SK-N-SH treated with all-trans-retinoic acid at 6 μM for 48 hours (cell line): Measurements from ENCODE around the gene SNX17.
A peak's percentile ranks its signal among the peaks of the same experiment; 100 is the strongest.

Source experiments
- ATAC-seq: fragments of 200-7000 bp; cut with Tn5 transposase; 3 replicates; pipeline ENCODE4 v1.9.1; 2020; ENCODE audit warnings: mild to moderate bottlenecking, moderate library complexity
- ARNTL ChIP-seq: fragments of 450-650 bp; formaldehyde crosslinking; IDR thresholded peaks from 2 replicates; pipeline ENCODE4 v1.5.0; 2020; ENCODE audit warnings: low read depth, mild to moderate bottlenecking, moderate library complexity, borderline replicate concordance
- CREB5 ChIP-seq: fragments of 250-450 bp; sonication (Bioruptor Pico); IDR thresholded peaks from 2 replicates; pipeline ENCODE4 v1.5.1; 2020; ENCODE audit warnings: low read depth, mild to moderate bottlenecking, moderate library complexity
- CSRNP3 ChIP-seq: fragments of 250-450 bp; sonication (Bioruptor Pico); IDR thresholded peaks from 2 replicates; pipeline ENCODE4 v1.5.1; 2021; ENCODE audit warnings: mild to moderate bottlenecking, moderate library complexity
- ESRRG ChIP-seq: fragments of 250-450 bp; sonication (Bioruptor Pico); IDR thresholded peaks from 2 replicates; pipeline ENCODE4 v1.6.1; 2021; ENCODE audit warnings: mild to moderate bottlenecking
- ISL1 ChIP-seq: fragments of 250-450 bp; sonication (Bioruptor Pico); IDR thresholded peaks from 2 replicates; pipeline ENCODE4 v2.1.2; 2022; ENCODE audit warnings: mild to moderate bottlenecking, moderate library complexity
- OSR1 ChIP-seq: fragments of 250-450 bp; sonication (Bioruptor Pico); IDR thresholded peaks from 2 replicates; pipeline ENCODE4 v1.8.0; 2022; ENCODE audit warnings: moderate library complexity, mild to moderate bottlenecking, inconsistent platforms
- PATZ1 ChIP-seq: fragments of 250-450 bp; sonication (Bioruptor Pico); IDR thresholded peaks from 2 replicates; pipeline ENCODE4 v1.8.0; 2020; ENCODE audit warnings: mild to moderate bottlenecking, moderate library complexity, borderline replicate concordance
- POU6F1 ChIP-seq: fragments of 250-450 bp; sonication (Bioruptor Pico); IDR thresholded peaks from 2 replicates; pipeline ENCODE4 v1.8.0; 2021; ENCODE audit warnings: low read depth, mild to moderate bottlenecking, moderate library complexity, borderline replicate concordance
- PPARA ChIP-seq: fragments of 250-450 bp; sonication (Bioruptor Pico); IDR thresholded peaks from 2 replicates; pipeline ENCODE4 v1.5.0; 2020; ENCODE audit warnings: mild to moderate bottlenecking, borderline replicate concordance
- SNAI2 ChIP-seq: fragments of 250-450 bp; sonication (Bioruptor Pico); IDR thresholded peaks from 2 replicates; pipeline ENCODE4 v1.5.0; 2020; ENCODE audit warnings: mild to moderate bottlenecking, moderate library complexity
- TCF4 ChIP-seq: fragments of 250-450 bp; sonication (Bioruptor Pico); IDR thresholded peaks from 2 replicates; pipeline ENCODE4 v1.8.0; 2021; ENCODE audit warnings: mild to moderate bottlenecking, moderate library complexity, borderline replicate concordance
- TOX ChIP-seq: fragments of 250-450 bp; sonication (Bioruptor Pico); IDR thresholded peaks from 2 replicates; pipeline ENCODE4 v1.8.0; 2021; ENCODE audit warnings: mild to moderate bottlenecking, moderate library complexity, borderline replicate concordance
- TSHZ2 ChIP-seq: fragments of 250-450 bp; sonication (Bioruptor Pico); IDR thresholded peaks from 2 replicates; pipeline ENCODE4 v1.5.0; 2020; ENCODE audit warnings: mild to moderate bottlenecking, moderate library complexity
- ZC3H10 ChIP-seq: fragments of 250-450 bp; sonication (Bioruptor Pico); IDR thresholded peaks from 2 replicates; pipeline ENCODE4 v1.5.1; 2021; ENCODE audit warnings: mild to moderate bottlenecking, moderate library complexity
- ZFP3 ChIP-seq: fragments of 250-450 bp; sonication (Bioruptor Pico); IDR thresholded peaks from 2 replicates; pipeline ENCODE4 v1.5.0; 2020; ENCODE audit warnings: mild to moderate bottlenecking, moderate library complexity
- ZNF565 ChIP-seq: fragments of 450-650 bp; formaldehyde crosslinking; conservative IDR thresholded peaks from 2 replicates; pipeline ENCODE4 v1.5.0; 2020; ENCODE audit warnings: low read depth, mild to moderate bottlenecking, moderate library complexity
- ZNF8 ChIP-seq: fragments of 450-650 bp; formaldehyde crosslinking; IDR thresholded peaks from 2 replicates; pipeline ENCODE4 v1.5.0; 2020; ENCODE audit warnings: mild to moderate bottlenecking, moderate library complexity

SNX17 gene

GRCh38 chr2:27362678-27363420, 7.6 kb upstream of the SNX17 start:
- no peak for TF ChIP-seq SNAI2
- no peak for TF ChIP-seq TOX (CRISPR knock-in tag)
- TF ChIP-seq ESRRG (CRISPR knock-in tag) = no peak
- TF ChIP-seq CREB5 = no peak
- no peak for TF ChIP-seq TSHZ2 (CRISPR knock-in tag)
- TF ChIP-seq PATZ1 = no peak
- TF ChIP-seq ZC3H10 (CRISPR knock-in tag) = no peak
- ATAC-seq = no peak; the same call in 2 of the 3 replicates

- ATAC-seq = no peak
- no peak for TF ChIP-seq OSR1
- TF ChIP-seq ZFP3 (CRISPR knock-in tag) = no peak
- no peak for TF ChIP-seq ESRRG (CRISPR knock-in tag)
- TF ChIP-seq TSHZ2 (CRISPR knock-in tag) = no peak
- TF ChIP-seq PATZ1 = no peak
- no peak for TF ChIP-seq TCF4 (CRISPR knock-in tag)
- no peak for TF ChIP-seq ZNF565 (CRISPR knock-in tag)
Observed at GRCh38 chr2:27363933-27364332, 6.5 kb upstream of the SNX17 start.

GRCh38 chr2:27369471-27370025, 868 bp upstream of the SNX17 start:
- ATAC-seq = peak; percentile 68
- no peak for TF ChIP-seq ZNF8 (CRISPR knock-in tag)
- TF ChIP-seq ISL1 (CRISPR knock-in tag) = no peak
- no peak for TF ChIP-seq TSHZ2 (CRISPR knock-in tag)
- TF ChIP-seq ESRRG (CRISPR knock-in tag) = no peak
- TF ChIP-seq PPARA = no peak
- no peak for TF ChIP-seq CSRNP3 (CRISPR knock-in tag)
- TF ChIP-seq ARNTL (CRISPR knock-in tag) = no peak
- TF ChIP-seq ZFP3 (CRISPR knock-in tag) = no peak
- TF ChIP-seq TCF4 (CRISPR knock-in tag) = no peak
- TF ChIP-seq ZC3H10 (CRISPR knock-in tag) = no peak
- TF ChIP-seq POU6F1 (CRISPR knock-in tag) = no peak
